Neural crest cell (in vitro differentiated cells): Measurements from ENCODE around the gene EPHA6. TPM values are rescaled to one million over a fixed set of nuclear protein-coding genes. Genes with fewer than 3 reads are reported as not detected.
"Not testable (repeated sequence)": the region's sequence is repeated elsewhere in the genome, so short reads cannot be mapped to it uniquely, and the experiment has no call there.

Experiments
- DNase-seq: peaks from one replicate; pipeline ENCODE4 v3.0.0; 2021; ENCODE audit warnings: low read depth, mixed read lengths, low spot score
- H3K27ac Mint-ChIP-seq: one replicate; pipeline ENCODE4 v1.8.0; 2021; ENCODE audit warnings: mild to moderate bottlenecking, mixed read lengths; ENCODE audit not compliant: unreplicated experiment
- H3K27me3 Mint-ChIP-seq: 2 replicates; pipeline ENCODE4 v1.8.0; 2021; ENCODE audit warnings: low read depth, mild to moderate bottlenecking, mixed read lengths
- H3K36me3 Mint-ChIP-seq: 2 replicates; pipeline ENCODE4 v1.8.0; 2021; ENCODE audit warnings: low read depth, mild to moderate bottlenecking, mixed read lengths
- H3K4me1 Mint-ChIP-seq: 2 replicates; pipeline ENCODE4 v1.8.0; 2021; ENCODE audit warnings: mixed read lengths
- H3K4me3 Mint-ChIP-seq: one replicate; pipeline ENCODE4 v1.8.0; 2021; ENCODE audit warnings: mild to moderate bottlenecking, mixed read lengths
- H3K9me3 Mint-ChIP-seq: 2 replicates; pipeline ENCODE4 v1.8.0; 2021; ENCODE audit warnings: mixed read lengths
- CTCF ChIP-seq: fragments of 200-600 bp; sonication (generic); conservative IDR thresholded peaks from 2 replicates; pipeline ENCODE4 v1.5.0; 2021; ENCODE audit warnings: antibody characterized with exemption, mild to moderate bottlenecking
- total RNA-seq: library from RNA; stranded (reverse); gene quantifications from 2 replicates; pipeline ENCODE4 v1.2.1, GENCODE V29; 2021

Gene EPHA6
- total RNA-seq, 1 donor from 2014 or later = 0.96 TPM

- H3K27ac Mint-ChIP-seq = no peak overlapping the region
- no peak overlapping the region for H3K4me3 Mint-ChIP-seq
- DNase-seq = no peak
- no peaks in the 10 kb centered on the region for H3K27me3 Mint-ChIP-seq
- TF ChIP-seq CTCF = no peak
- no peaks in the 10 kb centered on the region for H3K36me3 Mint-ChIP-seq
- no peaks in the 10 kb centered on the region for H3K4me1 Mint-ChIP-seq
- peaks cover 6% of the 10 kb centered on the region for H3K9me3 Mint-ChIP-seq
These were observed 181.6 kb downstream of the EPHA6 start for GRCh38 chr3:96996009-96996408.

GRCh38 chr3:97001611-97002010 lies 187.2 kb downstream of the EPHA6 start:
- H3K9me3 Mint-ChIP-seq = peaks cover 7% of the 10 kb centered on the region
- H3K4me3 Mint-ChIP-seq = no peak overlapping the region
- H3K4me1 Mint-ChIP-seq = no peaks in the 10 kb centered on the region
- no peak for TF ChIP-seq CTCF
- DNase-seq = no peak
- H3K27me3 Mint-ChIP-seq = no peaks in the 10 kb centered on the region
- no peak overlapping the region for H3K27ac Mint-ChIP-seq
- peaks cover 2% of the 10 kb centered on the region for H3K36me3 Mint-ChIP-seq

- Mint-ChIP-seq H3K4me1 (no peaks in the 10 kb centered on the region), H3K27ac (no peak overlapping the region), H3K27me3 (no peaks in the 10 kb centered on the region), H3K36me3 (peaks cover 9% of the 10 kb centered on the region), H3K4me3 (no peak overlapping the region), H3K9me3 (peaks cover 23% of the 10 kb centered on the region)
- no peak for DNase-seq
- TF ChIP-seq CTCF = no peak
These were observed 195.1 kb downstream of the EPHA6 start for GRCh38 chr3:97009427-97010019.

GRCh38 chr3:97010881-97011657 lies 196.7 kb downstream of the EPHA6 start:
- Mint-ChIP-seq H3K27ac (no peak overlapping the region), H3K36me3 (peaks cover 9% of the 10 kb centered on the region), H3K9me3 (peaks cover 21% of the 10 kb centered on the region), H3K27me3 (no peaks in the 10 kb centered on the region), H3K4me1 (no peaks in the 10 kb centered on the region), H3K4me3 (no peak overlapping the region)
- TF ChIP-seq CTCF = no peak
- DNase-seq = no peak

- H3K27me3 Mint-ChIP-seq = no peaks in the 10 kb centered on the region
- no peak for DNase-seq
- no peak for TF ChIP-seq CTCF
- H3K4me3 Mint-ChIP-seq = no peak overlapping the region
- no peaks in the 10 kb centered on the region for H3K4me1 Mint-ChIP-seq
- H3K9me3 Mint-ChIP-seq = peaks cover 8% of the 10 kb centered on the region
- H3K36me3 Mint-ChIP-seq = no peaks in the 10 kb centered on the region
- H3K27ac Mint-ChIP-seq = no peak overlapping the region
These were observed 207.4 kb downstream of the EPHA6 start for GRCh38 chr3:97021778-97022177.

- not testable (repeated sequence) for H3K36me3 Mint-ChIP-seq, H3K4me3 Mint-ChIP-seq, DNase-seq, H3K27me3 Mint-ChIP-seq, H3K4me1 Mint-ChIP-seq, H3K27ac Mint-ChIP-seq, H3K9me3 Mint-ChIP-seq
These were observed 211.2 kb downstream of the EPHA6 start for GRCh38 chr3:97025612-97026011.
